GM21381 (cell line): ENCODE measurements around the gene MPRIP.
"Not testable (repeated sequence)": the region's sequence is repeated elsewhere in the genome, so short reads cannot be mapped to it uniquely, and the experiment has no call there.

Source experiments
- ATAC-seq: cut with Tn5 transposase; IDR thresholded peaks from one replicate; pipeline ENCODE4 v1.9.1; 2021; ENCODE audit warnings: mild to moderate bottlenecking, moderate library complexity; ENCODE audit not compliant: unreplicated experiment

The MPRIP gene

GRCh38 chr17:17142556-17142955 lies 100.3 kb downstream of the MPRIP start:
- ATAC-seq = no peak

GRCh38 chr17:17143501-17143900 lies 101.2 kb downstream of the MPRIP start:
- no peak for ATAC-seq

- no peak for ATAC-seq
Observed at GRCh38 chr17:17144061-17144460, 101.8 kb downstream of the MPRIP start.

- ATAC-seq = no peak
Observed at GRCh38 chr17:17144916-17145665, 102.8 kb downstream of the MPRIP start.

GRCh38 chr17:17146786-17147406 lies 104.6 kb downstream of the MPRIP start:
- ATAC-seq = no peak

GRCh38 chr17:17147821-17148220 lies 105.6 kb downstream of the MPRIP start:
- ATAC-seq = no peak

GRCh38 chr17:17149520-17150447 lies 107.5 kb downstream of the MPRIP start:
- ATAC-seq = no peak

GRCh38 chr17:17150448-17150800 lies 108.2 kb downstream of the MPRIP start:
- no peak for ATAC-seq

GRCh38 chr17:17151055-17151454 lies 108.8 kb downstream of the MPRIP start:
- ATAC-seq = no peak

GRCh38 chr17:17151541-17151940 lies 109.3 kb downstream of the MPRIP start:
- no peak for ATAC-seq

GRCh38 chr17:17151962-17152361 lies 109.7 kb downstream of the MPRIP start:
- no peak for ATAC-seq

- ATAC-seq = no peak
Observed at GRCh38 chr17:17152385-17152784, 110.1 kb downstream of the MPRIP start.

GRCh38 chr17:17153071-17153470 lies 110.8 kb downstream of the MPRIP start:
- ATAC-seq = no peak

GRCh38 chr17:17153709-17154108 lies 111.5 kb downstream of the MPRIP start:
- no peak for ATAC-seq

GRCh38 chr17:17154556-17154955 lies 112.3 kb downstream of the MPRIP start:
- ATAC-seq = no peak

- no peak for ATAC-seq
Observed at GRCh38 chr17:17154981-17155380, 112.7 kb downstream of the MPRIP start.

- no peak for ATAC-seq
Observed at GRCh38 chr17:17155568-17155967, 113.3 kb downstream of the MPRIP start.

GRCh38 chr17:17156107-17156506 lies 113.8 kb downstream of the MPRIP start:
- no peak for ATAC-seq

- no peak for ATAC-seq
Observed at GRCh38 chr17:17156511-17156910, 114.3 kb downstream of the MPRIP start.

GRCh38 chr17:17157041-17157440 lies 114.8 kb downstream of the MPRIP start:
- ATAC-seq = no peak

- not testable (repeated sequence) for ATAC-seq
Observed at GRCh38 chr17:17158506-17158905, 116.2 kb downstream of the MPRIP start.

- no peak for ATAC-seq
Observed at GRCh38 chr17:17159571-17159970, 117.3 kb downstream of the MPRIP start.
